ENCODE measurements around the gene ARL15.

The ARL15 gene

GRCh38 chr5:54315736-54316528 lies 5.6 kb upstream of the ARL15 start:
- DNase-seq (ENCODE audit: low spot score): no peak

- DNase-seq (ENCODE audit: low spot score): no peak
Observed at GRCh38 chr5:54313311-54314270, 3.2 kb upstream of the ARL15 start.

- no peak for DNase-seq (ENCODE audit: low spot score)
Observed at GRCh38 chr5:54312499-54312898, 2.1 kb upstream of the ARL15 start.

GRCh38 chr5:54311176-54311677 lies 854 bp upstream of the ARL15 start:
- DNase-seq (ENCODE audit: low spot score): peak; percentile 31

GRCh38 chr5:54309691-54310432 lies 511 bp downstream of the ARL15 start:
- no peak for DNase-seq (ENCODE audit: low spot score)

GRCh38 chr5:54309276-54309675 lies 1.1 kb downstream of the ARL15 start:
- peak; percentile 37 for DNase-seq (ENCODE audit: low spot score)

GRCh38 chr5:54307583-54307982 lies 2.8 kb downstream of the ARL15 start:
- no peak for DNase-seq (ENCODE audit: low spot score)

- no peak for DNase-seq (ENCODE audit: low spot score)
Observed at GRCh38 chr5:54306893-54307292, 3.5 kb downstream of the ARL15 start.

- DNase-seq (ENCODE audit: low spot score): no peak
Observed at GRCh38 chr5:54305737-54306136, 4.6 kb downstream of the ARL15 start.

- DNase-seq (ENCODE audit: low spot score): no peak
Observed at GRCh38 chr5:54304040-54304439, 6.3 kb downstream of the ARL15 start.

- no peak for DNase-seq (ENCODE audit: low spot score)
Observed at GRCh38 chr5:54302267-54302687, 8.1 kb downstream of the ARL15 start.

GRCh38 chr5:54301849-54302248 lies 8.5 kb downstream of the ARL15 start:
- no peak for DNase-seq (ENCODE audit: low spot score)

GRCh38 chr5:54301220-54301619 lies 9.2 kb downstream of the ARL15 start:
- DNase-seq (ENCODE audit: low spot score): no peak

- no peak for DNase-seq (ENCODE audit: low spot score)
Observed at GRCh38 chr5:54298947-54299346, 11.4 kb downstream of the ARL15 start.

GRCh38 chr5:54296386-54296785 lies 14.0 kb downstream of the ARL15 start:
- DNase-seq (ENCODE audit: low spot score): no peak

- DNase-seq (ENCODE audit: low spot score): peak; percentile 25
Observed at GRCh38 chr5:54295651-54296276, 14.6 kb downstream of the ARL15 start.

GRCh38 chr5:54294097-54294667 lies 16.2 kb downstream of the ARL15 start:
- no peak for DNase-seq (ENCODE audit: low spot score)

GRCh38 chr5:54292866-54293265 lies 17.5 kb downstream of the ARL15 start:
- no peak for DNase-seq (ENCODE audit: low spot score)

- DNase-seq (ENCODE audit: low spot score): no peak
Observed at GRCh38 chr5:54291498-54291897, 18.9 kb downstream of the ARL15 start.

- DNase-seq (ENCODE audit: low spot score): no peak
Observed at GRCh38 chr5:54289769-54290168, 20.6 kb downstream of the ARL15 start.

GRCh38 chr5:54288568-54289217 lies 21.7 kb downstream of the ARL15 start:
- no peak for DNase-seq (ENCODE audit: low spot score)
